Measurements from ENCODE around the gene ADSS2.
"Not testable (repeated sequence)": the region's sequence is repeated elsewhere in the genome, so short reads cannot be mapped to it uniquely, and the experiment has no call there.

Gene ADSS2

DNA sequence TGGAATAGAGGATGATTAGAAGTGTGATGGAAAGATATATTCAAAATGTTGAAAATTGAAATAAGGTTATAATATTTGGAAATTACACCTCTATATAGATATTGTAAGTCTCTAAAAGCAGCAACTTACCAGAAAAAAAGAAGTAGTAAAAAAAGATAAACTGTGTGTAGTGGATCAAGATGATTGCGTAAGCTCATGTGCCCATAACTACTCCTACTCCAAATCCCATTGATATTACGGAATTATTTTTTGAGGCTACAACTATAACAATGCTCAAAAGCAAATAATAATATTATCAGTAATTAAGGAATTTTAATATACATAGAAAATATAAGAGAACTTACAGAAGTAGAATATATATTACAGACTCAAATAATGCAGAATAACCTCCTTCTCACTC lies 42.9 kb upstream of the ADSS2 start:
- Histone ChIP-seq H2AFZ (ENCODE audit: low read depth) (no peak overlapping the region), H3K79me2 (ENCODE audit: insufficient read depth, low read depth) (no peaks in the 10 kb centered on the region), H3K4me1 (ENCODE audit: low read depth, poor library complexity, severe bottlenecking) (no peaks in the 10 kb centered on the region), H3K27ac (no peak overlapping the region), H4K20me1 (ENCODE audit: insufficient read depth) (no peaks in the 10 kb centered on the region), H3K9ac (no peak overlapping the region), H3K27me3 (ENCODE audit: insufficient read depth, low read depth) (no peaks in the 10 kb centered on the region), H3K4me2 (no peak overlapping the region), H3K36me3 (ENCODE audit: insufficient read depth) (no peaks in the 10 kb centered on the region), H3K4me3 (IDR thresholded peaks at IDR 0.05; ENCODE audit: insufficient read depth, low read depth, low read length) (no peak overlapping the region)
- TF ChIP-seq, protein P1, sequence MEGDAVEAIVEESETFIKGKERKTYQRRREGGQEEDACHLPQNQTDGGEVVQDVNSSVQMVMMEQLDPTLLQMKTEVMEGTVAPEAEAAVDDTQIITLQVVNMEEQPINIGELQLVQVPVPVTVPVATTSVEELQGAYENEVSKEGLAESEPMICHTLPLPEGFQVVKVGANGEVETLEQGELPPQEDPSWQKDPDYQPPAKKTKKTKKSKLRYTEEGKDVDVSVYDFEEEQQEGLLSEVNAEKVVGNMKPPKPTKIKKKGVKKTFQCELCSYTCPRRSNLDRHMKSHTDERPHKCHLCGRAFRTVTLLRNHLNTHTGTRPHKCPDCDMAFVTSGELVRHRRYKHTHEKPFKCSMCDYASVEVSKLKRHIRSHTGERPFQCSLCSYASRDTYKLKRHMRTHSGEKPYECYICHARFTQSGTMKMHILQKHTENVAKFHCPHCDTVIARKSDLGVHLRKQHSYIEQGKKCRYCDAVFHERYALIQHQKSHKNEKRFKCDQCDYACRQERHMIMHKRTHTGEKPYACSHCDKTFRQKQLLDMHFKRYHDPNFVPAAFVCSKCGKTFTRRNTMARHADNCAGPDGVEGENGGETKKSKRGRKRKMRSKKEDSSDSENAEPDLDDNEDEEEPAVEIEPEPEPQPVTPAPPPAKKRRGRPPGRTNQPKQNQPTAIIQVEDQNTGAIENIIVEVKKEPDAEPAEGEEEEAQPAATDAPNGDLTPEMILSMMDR (conservative IDR thresholded peaks at IDR 0.05; ENCODE audit: low read depth, low read length) = no peak

GRCh38 chr1:244484971-244485370 lies 33.3 kb upstream of the ADSS2 start:
- H3K27me3 ChIP-seq (ENCODE audit: insufficient read depth, low read depth); H2AFZ ChIP-seq (ENCODE audit: low read depth); H4K20me1 ChIP-seq (ENCODE audit: insufficient read depth); H3K9ac ChIP-seq; H3K27ac ChIP-seq; H3K36me3 ChIP-seq (ENCODE audit: insufficient read depth); H3K79me2 ChIP-seq (ENCODE audit: insufficient read depth, low read depth); H3K4me2 ChIP-seq; H3K4me3 ChIP-seq (IDR thresholded peaks at IDR 0.05; ENCODE audit: insufficient read depth, low read depth, low read length); H3K4me1 ChIP-seq (ENCODE audit: low read depth, poor library complexity, severe bottlenecking): not testable (repeated sequence)

DNA sequence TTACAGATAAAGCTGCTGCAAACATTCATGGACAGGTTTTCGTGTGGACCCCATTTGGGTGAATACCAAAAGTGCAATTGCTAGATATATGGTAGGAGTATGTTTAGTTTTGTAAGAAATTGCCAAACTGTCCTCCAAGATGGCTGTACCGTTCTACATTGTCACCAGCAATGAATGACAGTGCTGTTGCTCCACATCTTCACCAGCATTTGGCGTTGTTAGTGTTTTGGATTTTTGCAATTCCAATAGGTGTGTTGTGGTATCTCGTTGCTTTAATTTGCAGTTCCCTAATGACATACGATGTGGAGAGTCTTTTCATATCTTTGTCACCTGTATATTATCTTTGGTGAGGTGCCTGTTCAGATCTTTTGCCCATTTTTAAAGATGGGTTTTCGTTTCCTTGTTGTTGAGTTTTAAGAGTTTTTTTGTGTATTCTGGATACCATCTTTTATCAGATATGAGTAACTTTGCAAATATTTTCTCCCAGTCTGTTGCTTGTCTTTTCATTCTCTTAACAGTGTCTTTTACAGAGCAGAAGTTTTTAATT lies 21.4 kb upstream of the ADSS2 start:
- Histone ChIP-seq H3K27ac (no peak overlapping the region), H3K4me3 (IDR thresholded peaks at IDR 0.05; ENCODE audit: insufficient read depth, low read depth, low read length) (no peak overlapping the region), H3K27me3 (ENCODE audit: insufficient read depth, low read depth) (no peaks in the 10 kb centered on the region), H3K9ac (no peak overlapping the region), H3K36me3 (ENCODE audit: insufficient read depth) (no peaks in the 10 kb centered on the region), H2AFZ (ENCODE audit: low read depth) (no peak overlapping the region), H3K79me2 (ENCODE audit: insufficient read depth, low read depth) (no peaks in the 10 kb centered on the region), H4K20me1 (ENCODE audit: insufficient read depth) (no peaks in the 10 kb centered on the region), H3K4me2 (no peak overlapping the region), H3K4me1 (ENCODE audit: low read depth, poor library complexity, severe bottlenecking) (no peaks in the 10 kb centered on the region)
- TF ChIP-seq, protein P1 (conservative IDR thresholded peaks at IDR 0.05; ENCODE audit: low read depth, low read length) = no peak

GRCh38 chr1:244466724-244467123 lies 15.0 kb upstream of the ADSS2 start:
- H3K4me1 ChIP-seq (ENCODE audit: low read depth, poor library complexity, severe bottlenecking) = no peaks in the 10 kb centered on the region
- no peaks in the 10 kb centered on the region for H3K79me2 ChIP-seq (ENCODE audit: insufficient read depth, low read depth)
- TF ChIP-seq, protein P1 (conservative IDR thresholded peaks at IDR 0.05; ENCODE audit: low read depth, low read length) = no peak
- H3K9ac ChIP-seq = no peak overlapping the region
- H3K27me3 ChIP-seq (ENCODE audit: insufficient read depth, low read depth) = no peaks in the 10 kb centered on the region
- H3K4me3 ChIP-seq (IDR thresholded peaks at IDR 0.05; ENCODE audit: insufficient read depth, low read depth, low read length) = no peak overlapping the region
- no peaks in the 10 kb centered on the region for H3K36me3 ChIP-seq (ENCODE audit: insufficient read depth)
- H3K27ac ChIP-seq = no peak overlapping the region
- H3K4me2 ChIP-seq = no peak overlapping the region
- no peaks in the 10 kb centered on the region for H4K20me1 ChIP-seq (ENCODE audit: insufficient read depth)
- no peak overlapping the region for H2AFZ ChIP-seq (ENCODE audit: low read depth)

DNA sequence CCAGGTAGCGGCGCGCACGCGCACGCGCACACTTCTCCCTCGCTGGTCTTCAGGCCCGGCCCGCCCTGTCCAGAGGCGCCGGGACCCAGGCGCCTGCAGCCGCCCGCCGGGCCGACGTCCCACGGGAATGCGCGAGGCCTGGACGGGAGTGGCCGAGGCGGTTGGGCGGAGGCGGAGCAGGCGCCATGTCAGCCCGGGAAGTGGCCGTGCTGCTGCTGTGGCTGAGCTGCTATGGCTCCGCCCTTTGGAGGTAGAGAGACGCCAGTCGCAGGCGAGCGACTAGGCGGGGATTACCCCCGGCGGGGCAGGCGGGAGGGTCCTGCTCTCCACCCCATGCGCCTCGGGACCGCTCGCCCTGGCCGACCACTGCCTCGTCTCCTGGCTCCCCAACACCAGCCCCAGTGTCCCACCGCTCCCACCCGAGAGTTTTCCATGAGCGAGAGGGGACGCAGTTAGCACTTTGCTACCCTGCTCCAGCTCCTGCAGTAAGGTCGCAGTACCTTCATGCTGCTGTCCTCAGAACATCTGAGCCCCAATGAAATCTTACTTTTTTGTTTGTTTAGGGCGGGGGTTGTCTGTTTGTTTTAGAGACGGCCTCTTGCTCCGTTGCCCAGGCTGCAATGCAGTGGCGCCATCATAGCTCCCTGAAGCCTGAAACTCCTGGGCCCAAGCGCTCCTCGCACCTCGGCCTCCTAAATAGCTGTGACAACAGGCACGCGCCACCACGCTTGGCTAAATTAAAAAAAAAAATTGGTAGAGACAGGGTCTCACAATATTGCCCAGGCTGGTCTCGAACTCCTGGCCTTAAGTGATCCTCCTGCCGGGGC lies 9.7 kb upstream of the ADSS2 start, which contains the start of gene CATSPERE:
CATSPERE (plus strand) TSS at position 29 of the 827 bp plus-strand sequence; CDS start at position 186, 157 bp downstream.
- Histone ChIP-seq H3K79me2 (ENCODE audit: insufficient read depth, low read depth) (no peaks in the 10 kb centered on the region), H3K4me2 (peak within 1 kb of the TSS; percentile 61), H3K36me3 (ENCODE audit: insufficient read depth) (no peaks in the 10 kb centered on the region; the same call in 1 of the 2 replicates), H4K20me1 (ENCODE audit: insufficient read depth) (no peaks in the 10 kb centered on the region), H3K27me3 (ENCODE audit: insufficient read depth, low read depth) (no peaks in the 10 kb centered on the region), H3K27ac (peak within 1 kb of the TSS; percentile 56), H3K9ac (peak within 1 kb of the TSS; percentile 72), H3K4me3 (IDR thresholded peaks at IDR 0.05; ENCODE audit: insufficient read depth, low read depth, low read length) (no peak within 1 kb of the TSS), H2AFZ (ENCODE audit: low read depth) (peak within 1 kb of the TSS; percentile 67), H3K4me1 (ENCODE audit: low read depth, poor library complexity, severe bottlenecking) (peaks cover 14% of the 10 kb centered on the region)
- TF ChIP-seq, protein P1 (conservative IDR thresholded peaks at IDR 0.05; ENCODE audit: low read depth, low read length) = no peak

Measured in KMS-11 (cell line).